ENCODE measurements around the gene RFX3. TPM values are rescaled to one million over a fixed set of nuclear protein-coding genes. Genes with fewer than 3 reads are reported as not detected.

RFX3 gene
- total RNA-seq, 4 donors from 2014 or later, result 0.91 to 6.5 (median 3.3) TPM

DNA sequence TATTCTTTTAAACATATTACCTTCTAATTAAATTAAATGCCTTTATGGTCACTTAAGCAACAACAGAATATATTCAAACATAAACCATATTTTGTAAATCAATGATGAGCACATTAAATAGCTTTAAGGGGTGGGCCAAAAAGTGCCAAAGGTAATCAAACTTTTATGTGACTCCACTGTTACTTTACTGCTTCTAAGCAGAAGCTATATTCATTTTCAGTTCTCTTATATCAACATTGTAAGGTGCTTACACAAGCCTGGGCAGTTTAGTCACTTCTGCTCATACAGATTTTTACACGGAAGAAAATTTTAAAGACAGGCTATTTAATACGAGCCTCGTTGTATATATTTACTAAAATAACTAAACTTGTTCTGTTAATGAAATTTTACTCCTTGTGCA, 29.9 kb downstream of the RFX3 start:
- intact Hi-C loops (cut with DNase I), result no loop called here
- no peak for DNase-seq
- H3K4me3 ChIP-seq, result no peak overlapping the region
- 78 to 82% methylated on average over 3 of the region's 3 CpGs for WGBS, 2 donors
- H3K4me1 ChIP-seq, result no peaks in the 10 kb centered on the region
- TF ChIP-seq, protein P1, sequence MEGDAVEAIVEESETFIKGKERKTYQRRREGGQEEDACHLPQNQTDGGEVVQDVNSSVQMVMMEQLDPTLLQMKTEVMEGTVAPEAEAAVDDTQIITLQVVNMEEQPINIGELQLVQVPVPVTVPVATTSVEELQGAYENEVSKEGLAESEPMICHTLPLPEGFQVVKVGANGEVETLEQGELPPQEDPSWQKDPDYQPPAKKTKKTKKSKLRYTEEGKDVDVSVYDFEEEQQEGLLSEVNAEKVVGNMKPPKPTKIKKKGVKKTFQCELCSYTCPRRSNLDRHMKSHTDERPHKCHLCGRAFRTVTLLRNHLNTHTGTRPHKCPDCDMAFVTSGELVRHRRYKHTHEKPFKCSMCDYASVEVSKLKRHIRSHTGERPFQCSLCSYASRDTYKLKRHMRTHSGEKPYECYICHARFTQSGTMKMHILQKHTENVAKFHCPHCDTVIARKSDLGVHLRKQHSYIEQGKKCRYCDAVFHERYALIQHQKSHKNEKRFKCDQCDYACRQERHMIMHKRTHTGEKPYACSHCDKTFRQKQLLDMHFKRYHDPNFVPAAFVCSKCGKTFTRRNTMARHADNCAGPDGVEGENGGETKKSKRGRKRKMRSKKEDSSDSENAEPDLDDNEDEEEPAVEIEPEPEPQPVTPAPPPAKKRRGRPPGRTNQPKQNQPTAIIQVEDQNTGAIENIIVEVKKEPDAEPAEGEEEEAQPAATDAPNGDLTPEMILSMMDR (IDR thresholded peaks at IDR 0.05), result no peak
- no peak for TF ChIP-seq POLR2A (IDR thresholded peaks at IDR 0.05)
- no peaks in the 10 kb centered on the region for H3K27me3 ChIP-seq
- H3K27ac ChIP-seq, result no peak overlapping the region
- no peaks in the 10 kb centered on the region for H3K9me3 ChIP-seq
- no peaks in the 10 kb centered on the region for H3K36me3 ChIP-seq

DNA sequence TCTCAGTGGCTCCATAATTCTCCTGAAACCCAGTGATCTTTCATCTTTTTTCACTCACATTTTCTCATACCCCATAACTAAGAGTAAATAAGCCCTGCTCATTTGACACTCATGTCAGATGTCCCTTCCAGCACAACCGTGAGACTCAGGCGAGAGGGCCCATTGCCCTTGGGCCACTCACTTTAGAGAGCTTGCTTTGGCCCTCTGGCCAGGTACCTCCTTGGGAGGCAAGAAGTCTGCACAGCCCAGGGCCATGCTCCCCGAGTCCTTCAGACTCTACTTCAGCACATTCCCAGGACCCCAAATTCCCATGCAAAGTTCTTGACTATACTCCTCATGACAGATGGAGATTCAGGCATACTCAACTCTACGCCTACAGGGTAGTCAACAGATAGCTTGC, 33.6 kb downstream of the RFX3 start:
- H3K36me3 ChIP-seq, result no peaks in the 10 kb centered on the region
- no peak for DNase-seq
- intact Hi-C loops (cut with DNase I), result no loop called here

DNA sequence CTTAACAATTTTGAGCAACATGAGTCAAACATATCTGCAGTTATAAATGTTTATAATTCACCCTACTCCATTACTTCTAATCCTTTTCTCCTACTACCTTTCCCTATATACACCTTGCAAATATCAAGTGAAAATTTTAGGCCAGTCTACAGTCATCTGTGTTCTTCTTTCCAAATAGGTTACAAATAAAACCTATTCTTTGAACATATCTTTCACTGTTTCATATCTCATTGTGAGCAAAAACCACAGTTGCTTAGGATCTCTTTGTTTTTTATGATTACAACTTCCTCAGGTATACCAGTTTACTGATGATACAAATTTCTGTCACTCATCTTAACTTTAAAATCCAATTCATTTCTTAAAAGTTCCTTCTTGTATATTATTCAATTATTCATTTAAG, 34.4 kb downstream of the RFX3 start:
- intact Hi-C loops (cut with DNase I), result no loop called here
- Histone ChIP-seq H3K27ac (no peak overlapping the region), H3K9me3 (no peaks in the 10 kb centered on the region), H3K36me3 (no peaks in the 10 kb centered on the region), H3K4me1 (no peaks in the 10 kb centered on the region), H3K4me3 (no peak overlapping the region), H3K27me3 (no peaks in the 10 kb centered on the region)
- no peak for TF ChIP-seq POLR2A (IDR thresholded peaks at IDR 0.05)
- TF ChIP-seq, protein P1 (IDR thresholded peaks at IDR 0.05), result no peak
- no peak for DNase-seq

More for the DNA sequence above, 33.6 kb downstream of the RFX3 start:
- Histone ChIP-seq H3K4me3 (no peak overlapping the region), H3K4me1 (no peaks in the 10 kb centered on the region), H3K27me3 (no peaks in the 10 kb centered on the region), H3K27ac (no peak overlapping the region), H3K9me3 (no peaks in the 10 kb centered on the region)
- 91 to 95% methylated on average over 4 of the region's 4 CpGs for WGBS, 2 donors
- TF ChIP-seq, protein P1 (IDR thresholded peaks at IDR 0.05), result no peak
- TF ChIP-seq POLR2A (IDR thresholded peaks at IDR 0.05), result no peak

DNA sequence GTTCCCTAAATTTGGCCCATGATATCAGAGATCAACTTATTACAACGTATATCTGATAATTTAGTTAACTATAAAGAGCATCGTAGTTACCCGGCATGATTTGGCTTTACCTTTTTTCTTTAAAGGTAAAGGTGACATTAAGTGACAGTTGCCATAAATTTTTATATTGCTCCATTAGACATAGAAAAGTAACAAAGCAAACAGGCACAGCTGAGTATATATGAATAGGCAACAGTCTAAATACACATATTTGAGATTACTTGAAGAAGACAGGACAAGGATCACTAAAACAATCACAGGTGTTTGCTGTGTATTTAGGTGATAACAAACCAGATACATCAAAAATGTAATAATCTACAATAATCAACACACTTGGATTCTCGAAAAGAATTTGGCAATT, 34.8 kb downstream of the RFX3 start:
- intact Hi-C loops (cut with DNase I), result no loop called here
- Histone ChIP-seq H3K4me3 (no peak overlapping the region), H3K9me3 (no peaks in the 10 kb centered on the region), H3K36me3 (no peaks in the 10 kb centered on the region), H3K4me1 (no peaks in the 10 kb centered on the region), H3K27ac (no peak overlapping the region), H3K27me3 (no peaks in the 10 kb centered on the region)
- 83 to 90% methylated on average over 4 of the region's 4 CpGs for WGBS, 2 donors
- DNase-seq, result no peak
- TF ChIP-seq, protein P1 (IDR thresholded peaks at IDR 0.05), result no peak
- no peak for TF ChIP-seq POLR2A (IDR thresholded peaks at IDR 0.05)

DNA sequence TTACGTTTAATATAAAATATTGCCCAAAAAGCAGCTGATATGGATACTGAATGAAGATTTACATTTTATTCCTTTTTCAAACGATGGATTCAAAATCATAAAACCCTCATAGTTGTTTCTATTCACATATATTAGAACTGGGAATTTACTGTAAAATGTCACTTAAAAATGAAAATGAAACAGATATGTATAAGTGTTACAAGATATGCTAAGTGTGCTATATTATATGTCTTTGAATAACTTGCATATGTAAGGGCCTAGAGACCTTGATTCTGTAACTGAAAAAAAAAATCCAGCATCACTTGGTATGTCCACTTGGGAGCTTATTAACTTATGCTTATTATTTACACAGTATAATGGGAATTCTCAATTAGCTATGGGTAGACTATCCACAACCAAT, 43.2 kb downstream of the RFX3 start:
- intact Hi-C loops (cut with DNase I), result no loop called here
- 75 to 91% methylated on average over 2 of the region's 2 CpGs for WGBS, 2 donors
- Histone ChIP-seq H3K36me3 (peaks cover 0 to 10% (median 0%) of the 10 kb centered on the region in 3 donors), H3K27me3 (no peaks in the 10 kb centered on the region), H3K4me1 (peaks cover 0 to 19% (median 6%) of the 10 kb centered on the region in 3 donors), H3K9me3 (no peaks in the 10 kb centered on the region), H3K27ac (no peak overlapping the region), H3K4me3 (no peak overlapping the region)
- TF ChIP-seq POLR2A (IDR thresholded peaks at IDR 0.05), result no peak
- TF ChIP-seq, protein P1 (IDR thresholded peaks at IDR 0.05), result no peak
- no peak for DNase-seq

Measured in esophagus squamous epithelium (tissue), 5 donors.